Stimulated activated CD4-positive, alpha-beta T cell treated with anti-CD3 and anti-CD28 coated beads, Interleukin-4, amount 100 ng/mL, for 48 hours (primary cell): ENCODE measurements around the gene NTNG1.
"Not testable (repeated sequence)": the region's sequence is repeated elsewhere in the genome, so short reads cannot be mapped to it uniquely, and the experiment has no call there.

Source experiments
- DNase-seq, 2 donors: peaks; one replicate each; pipeline ENCODE4 v3.0.0-alpha.2; 2020; ENCODE audit warnings: low read depth in 2 of 2

NTNG1 gene

DNA sequence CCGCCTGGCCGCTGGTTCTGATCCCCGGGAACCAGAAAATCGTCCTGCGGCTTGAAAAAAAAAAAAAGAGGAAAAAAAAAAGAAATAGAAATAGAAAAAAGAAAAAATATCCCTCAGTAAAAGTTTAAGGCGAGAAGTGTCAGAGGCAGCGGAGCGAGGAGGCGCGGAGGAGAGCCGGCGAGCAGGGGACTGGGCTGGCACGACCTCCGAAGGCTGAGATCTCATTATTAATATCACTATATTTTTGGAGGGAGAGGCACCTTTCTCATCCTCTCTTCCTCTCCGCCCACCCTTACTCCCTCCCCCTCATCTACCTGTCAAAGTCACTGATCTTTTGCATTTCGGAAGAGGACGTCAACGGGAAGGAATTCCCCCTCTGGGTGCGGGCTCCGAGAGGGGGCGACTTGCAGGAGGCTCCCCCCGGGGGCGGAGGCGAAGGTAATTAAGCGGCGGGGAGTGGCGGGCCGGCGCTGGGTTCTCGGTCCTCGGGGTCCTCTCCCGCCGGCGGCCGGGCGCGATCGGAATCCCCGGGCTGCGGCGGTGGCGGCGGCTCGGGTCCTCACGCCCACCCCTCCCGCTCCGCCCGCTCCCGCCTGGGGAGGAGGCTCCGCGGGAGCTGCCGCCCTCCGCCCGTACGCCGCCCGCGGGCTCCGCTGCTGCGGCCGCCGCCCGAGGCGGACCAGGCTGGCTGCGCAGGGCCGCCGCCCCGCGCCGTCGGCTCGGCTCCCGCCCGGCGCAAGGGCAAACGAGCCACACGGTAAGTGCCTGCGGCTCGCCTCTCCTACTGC is at the start of gene NTNG1:
Gene NTNG1, plus strand, starts transcription at position 337 of the 788 bp plus-strand sequence.
- no peak for DNase-seq

DNA sequence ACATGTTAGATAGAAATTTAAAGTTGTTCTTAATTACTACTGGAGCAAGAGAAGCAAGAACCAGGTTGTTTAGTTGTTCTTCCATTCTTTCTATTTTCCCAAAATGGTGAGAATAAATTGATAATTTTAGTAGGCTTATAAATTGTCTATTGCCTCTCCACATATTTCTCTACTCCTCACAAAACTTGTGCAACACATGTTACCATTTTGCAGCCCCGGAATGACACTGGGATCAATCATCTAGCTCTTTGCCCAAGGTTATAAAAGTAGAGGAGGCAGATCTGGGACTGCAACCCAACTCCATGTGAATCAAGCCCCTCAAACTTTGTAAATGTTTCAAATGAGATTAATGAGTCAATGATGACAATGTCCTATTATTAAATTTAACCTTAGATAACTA is 49.4 kb upstream of the NTNG1 start:
- no peak for DNase-seq

DNA sequence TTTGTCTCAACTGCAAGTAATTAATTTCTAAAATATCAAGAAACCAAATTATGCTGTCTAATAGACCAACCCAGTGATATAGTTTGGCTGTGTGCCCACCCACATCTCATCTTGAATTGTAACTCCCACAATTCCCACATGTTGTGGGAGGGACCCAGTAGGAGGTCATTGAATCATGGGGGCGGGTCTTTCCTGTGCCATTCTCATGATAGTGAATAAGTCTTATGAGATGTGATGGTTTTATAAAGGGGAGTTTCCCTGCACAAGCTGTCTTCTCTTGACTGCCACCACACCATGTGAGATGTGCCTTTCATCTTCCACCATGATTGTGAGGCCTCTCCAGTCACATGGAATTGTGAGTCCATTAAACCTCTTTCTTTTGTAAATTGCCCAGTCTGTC is 47.4 kb upstream of the NTNG1 start:
- DNase-seq: not testable (repeated sequence)

DNA sequence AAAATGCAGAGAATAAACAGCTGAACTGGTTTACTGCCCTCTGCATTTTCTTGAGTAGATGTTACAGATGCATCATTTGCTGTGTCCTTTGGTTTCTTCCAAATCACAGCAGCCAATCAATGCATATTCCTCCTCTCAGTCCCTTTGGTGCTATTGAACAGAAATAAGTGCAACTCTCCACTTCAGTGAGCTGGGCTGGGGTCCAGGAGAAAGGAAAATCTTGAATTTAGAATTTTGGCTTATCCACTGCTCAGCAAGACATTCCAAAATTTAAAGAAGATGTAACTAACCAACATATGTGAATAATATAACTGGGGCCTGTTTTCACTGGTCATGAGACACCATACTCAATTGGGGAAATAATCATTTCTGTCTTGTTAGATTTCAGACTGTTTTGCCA is 45.2 kb upstream of the NTNG1 start:
- DNase-seq: no peak

DNA sequence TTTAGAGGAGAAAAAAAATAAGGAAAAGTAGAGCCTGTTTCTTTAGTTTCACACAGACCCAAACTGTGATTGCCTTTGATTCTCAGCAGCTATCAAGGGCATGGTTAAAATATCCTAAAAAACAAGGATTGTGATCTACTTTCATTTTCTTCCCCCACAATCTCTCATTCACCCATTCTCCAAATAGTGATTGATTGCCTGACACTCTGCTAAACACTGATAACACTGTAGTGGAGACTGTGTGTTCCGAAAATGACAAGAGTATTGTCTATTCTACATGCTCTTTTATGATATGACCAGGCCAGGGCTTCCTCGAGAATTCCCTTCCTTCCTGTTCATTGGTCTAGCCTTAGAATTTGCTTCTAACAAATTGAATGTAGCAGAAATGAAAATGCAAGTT is 44.1 kb upstream of the NTNG1 start:
- DNase-seq: no peak

DNA sequence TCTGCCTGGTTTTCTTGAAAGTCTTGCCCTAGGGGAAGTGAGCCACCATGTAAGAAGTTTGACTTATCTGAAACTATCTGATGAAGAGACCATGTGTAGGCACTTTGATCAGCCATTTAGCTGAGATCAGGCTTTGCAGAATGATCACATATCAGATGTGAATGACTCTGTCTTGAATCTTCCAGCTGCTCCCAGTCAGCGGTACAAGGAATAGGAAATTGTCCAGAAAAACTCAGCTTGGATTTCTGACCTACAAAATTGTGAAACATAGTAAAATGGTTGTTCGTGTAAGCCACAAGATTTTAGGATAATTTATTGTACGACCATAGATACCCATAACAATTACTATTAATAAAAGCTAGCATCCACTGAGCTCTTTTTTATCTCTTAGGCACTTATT is 41.9 kb upstream of the NTNG1 start:
- no peak for DNase-seq

GRCh38 chr1:107100331-107100984 is 40.4 kb upstream of the NTNG1 start:
- no peak for DNase-seq

- no peak for DNase-seq
These were observed 34.9 kb upstream of the NTNG1 start for GRCh38 chr1:107105914-107106313.

DNA sequence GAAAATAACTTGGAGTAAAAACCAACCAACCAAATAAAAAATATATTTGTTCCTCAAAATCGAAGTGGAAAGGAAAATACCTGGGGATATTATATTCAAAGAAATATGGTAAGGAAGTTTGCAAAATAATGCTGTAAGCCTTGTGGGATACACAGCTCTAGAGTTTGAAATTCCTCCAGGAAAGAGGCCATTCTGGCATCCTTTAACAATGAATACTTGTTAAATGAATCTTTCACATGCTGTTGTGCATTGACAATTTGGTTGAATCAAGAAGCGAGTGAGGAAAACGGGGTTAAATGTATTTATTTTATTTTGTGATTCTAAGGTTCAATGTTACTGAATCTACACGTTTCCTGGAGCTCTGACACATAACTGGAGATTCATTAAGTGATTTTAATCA is 30.5 kb upstream of the NTNG1 start:
- DNase-seq: no peak

- no peak for DNase-seq
These were observed 24.5 kb upstream of the NTNG1 start for GRCh38 chr1:107116306-107116790.

- DNase-seq: no peak
These were observed 18.6 kb upstream of the NTNG1 start for GRCh38 chr1:107122225-107122624.

- DNase-seq: no peak
These were observed 17.1 kb upstream of the NTNG1 start for GRCh38 chr1:107123741-107124140.

- DNase-seq: no peak
These were observed 16.1 kb upstream of the NTNG1 start for GRCh38 chr1:107124694-107125093.

- DNase-seq: no peak
These were observed 8.6 kb upstream of the NTNG1 start for GRCh38 chr1:107132195-107132594.

DNA sequence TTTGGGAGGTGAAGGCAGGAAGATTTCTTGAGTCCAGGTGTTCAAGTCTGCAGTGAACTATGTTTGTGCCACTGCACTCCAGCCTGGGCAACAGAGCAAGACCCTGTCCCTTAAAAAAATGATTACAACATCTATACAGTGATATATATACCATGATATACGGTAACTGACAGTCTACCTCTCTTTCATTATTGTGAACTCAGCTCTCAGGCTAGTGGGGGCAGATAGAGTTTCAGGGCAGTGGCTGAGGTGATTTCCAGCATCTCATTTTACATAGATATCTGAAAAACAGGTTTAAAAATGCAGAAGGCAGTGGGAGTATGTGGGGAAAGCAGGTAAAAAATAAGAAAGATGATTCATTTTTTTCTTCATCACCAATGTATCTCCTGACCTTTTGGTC is 8.1 kb upstream of the NTNG1 start:
- no peak for DNase-seq

GRCh38 chr1:107135463-107135862 is 5.4 kb upstream of the NTNG1 start:
- DNase-seq: peak in 1 of 2 donors; percentile 12

GRCh38 chr1:107138166-107138565 is 2.7 kb upstream of the NTNG1 start:
- no peak for DNase-seq

GRCh38 chr1:107138767-107139445 is 1.9 kb upstream of the NTNG1 start:
- no peak for DNase-seq

- DNase-seq: no peak
These were observed 771 bp upstream of the NTNG1 start for GRCh38 chr1:107139833-107140702.

GRCh38 chr1:107141491-107142126 is 770 bp downstream of the NTNG1 start:
- no peak for DNase-seq

DNA sequence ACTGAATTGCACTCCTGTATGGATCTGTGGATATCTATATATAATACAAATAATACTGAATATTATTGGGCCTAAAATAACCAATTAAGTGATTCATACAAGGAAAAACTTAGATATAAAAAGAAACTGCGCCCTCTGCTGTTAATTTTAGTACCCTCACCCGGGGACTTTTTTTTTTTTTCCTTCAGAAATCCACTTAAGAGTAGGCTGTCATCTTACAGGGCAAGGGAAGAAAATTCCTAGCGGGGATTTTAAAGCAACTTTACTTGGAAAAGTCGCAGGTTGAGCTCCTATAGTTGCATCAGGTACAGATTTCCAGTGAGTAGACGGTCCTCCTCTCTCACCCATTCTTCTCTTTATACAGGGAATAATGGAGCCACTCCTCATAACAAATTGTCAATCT is 1.3 kb downstream of the NTNG1 start:
- DNase-seq: no peak
